NCI-H1092 treated with DMSO at 0.1 percent for 48 hours (cell line): ENCODE measurements around the gene FAM120A.

Source experiments
- DNase-seq: peaks from one replicate; lab custom pipeline; 2025; lab: John Stamatoyannopoulos, UW

FAM120A gene

DNA sequence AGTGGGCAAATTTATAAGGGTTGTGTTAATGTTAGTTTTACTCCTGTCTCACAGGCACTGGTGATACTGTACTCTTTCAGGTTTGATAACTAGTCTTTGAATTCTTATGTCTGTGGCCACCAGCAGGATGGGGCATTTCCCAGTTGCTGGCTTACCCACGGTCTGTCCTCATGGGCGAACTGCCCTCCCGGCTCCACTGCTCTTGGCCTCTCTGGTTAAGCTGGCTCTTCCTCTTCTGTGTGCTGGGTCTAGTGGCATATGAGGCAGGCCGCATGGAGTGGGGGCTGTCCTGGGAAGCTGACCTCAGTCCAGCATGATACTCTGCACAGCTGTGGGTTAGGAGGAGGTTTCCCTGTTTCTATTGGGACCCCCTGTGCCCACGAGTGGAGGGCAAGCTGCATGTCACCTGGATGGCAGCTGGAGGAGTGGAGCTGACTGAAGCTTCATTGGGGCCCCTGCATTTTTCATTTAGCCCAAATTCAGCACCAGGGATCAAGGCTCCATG lies 144.4 kb downstream of the FAM120A start:
- no peak for DNase-seq

DNA sequence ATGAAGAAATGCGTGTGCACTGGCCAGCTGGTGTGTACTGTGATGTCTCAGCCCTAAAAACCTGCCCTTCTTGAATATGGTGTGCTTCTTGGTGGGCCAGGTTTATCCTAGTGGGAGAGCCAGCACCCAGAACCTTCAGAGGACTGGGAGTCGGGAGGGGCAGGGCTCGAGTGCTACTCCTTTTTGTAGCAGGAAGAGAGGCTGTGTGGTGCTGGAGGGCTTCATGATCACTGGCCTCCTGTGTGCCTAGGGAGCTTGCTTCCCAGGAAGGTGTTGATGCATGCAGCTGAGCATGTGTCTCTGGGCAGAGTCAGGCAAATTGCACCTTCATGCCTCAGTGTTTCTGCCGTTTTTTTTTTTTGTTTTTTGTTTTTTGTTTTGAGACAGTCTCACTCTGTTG lies 144.9 kb downstream of the FAM120A start:
- DNase-seq, result no peak

GRCh38 chr9:93597142-93597706 lies 145.7 kb downstream of the FAM120A start:
- no peak for DNase-seq

DNA sequence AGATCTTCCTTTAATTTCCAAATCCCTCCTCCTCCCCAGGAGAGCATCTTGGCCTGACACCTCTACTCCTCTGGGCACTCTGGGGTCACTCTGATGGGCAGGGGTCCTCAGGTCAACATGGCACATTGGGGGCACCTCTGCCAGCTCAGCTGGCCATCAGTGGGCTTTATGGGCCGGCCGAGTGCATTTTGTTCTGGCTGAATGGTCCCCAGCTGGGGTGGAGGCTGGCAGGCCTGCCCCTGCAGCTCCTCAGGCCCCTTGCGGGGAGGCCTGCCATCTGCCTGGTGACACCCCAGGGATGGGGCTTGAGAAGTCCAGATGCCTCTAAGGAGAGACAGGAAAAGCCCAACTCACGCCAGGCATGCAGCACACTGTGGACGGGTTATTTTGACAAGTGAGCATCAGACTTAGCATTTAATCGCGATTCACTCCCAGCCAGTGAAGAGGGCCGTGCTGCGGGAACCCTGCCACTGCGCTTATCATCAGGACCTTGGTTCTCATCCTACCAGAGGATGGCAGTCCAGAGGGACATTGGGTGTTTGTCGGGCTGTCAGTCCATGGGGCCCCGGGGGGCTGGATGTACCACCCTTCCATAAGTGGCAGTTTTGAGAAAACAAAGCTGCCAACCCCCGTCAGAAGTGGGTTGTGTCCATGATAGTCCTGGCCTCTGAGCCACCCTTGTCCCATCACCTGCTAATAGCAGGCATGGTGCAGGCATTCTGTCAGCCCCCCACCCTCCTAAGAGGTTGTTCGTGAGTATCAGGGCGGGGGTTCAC lies 146.6 kb downstream of the FAM120A start:
- no peak for DNase-seq

DNA sequence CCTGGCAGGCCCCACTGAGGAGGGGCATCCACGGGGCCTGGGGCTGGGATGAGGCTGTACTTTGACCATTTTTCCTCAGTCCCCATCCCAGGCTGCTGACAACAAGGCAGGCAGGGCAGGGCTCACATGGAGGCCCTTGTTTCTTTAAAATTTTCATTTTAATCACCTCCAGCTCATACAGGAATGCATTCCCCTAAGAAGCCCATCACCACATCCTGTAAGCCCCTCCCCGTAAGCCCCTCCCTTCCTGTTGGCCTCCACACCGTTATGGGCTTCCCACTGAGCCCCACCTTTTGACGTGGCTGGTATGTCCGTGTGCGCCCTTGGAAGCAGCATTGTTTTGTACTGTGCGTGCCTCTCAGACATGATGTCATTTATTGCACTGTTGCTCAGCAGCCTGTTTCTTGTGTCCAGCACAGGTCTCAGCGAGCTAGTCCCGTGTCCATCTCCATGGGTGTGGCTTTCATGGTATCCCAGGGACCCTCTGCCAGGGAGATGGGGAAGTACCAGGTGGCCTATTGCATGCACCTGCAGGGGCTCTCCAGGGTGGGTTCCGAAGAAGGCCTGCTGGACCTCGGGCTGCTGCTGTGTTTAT lies 147.3 kb downstream of the FAM120A start:
- no peak for DNase-seq

DNA sequence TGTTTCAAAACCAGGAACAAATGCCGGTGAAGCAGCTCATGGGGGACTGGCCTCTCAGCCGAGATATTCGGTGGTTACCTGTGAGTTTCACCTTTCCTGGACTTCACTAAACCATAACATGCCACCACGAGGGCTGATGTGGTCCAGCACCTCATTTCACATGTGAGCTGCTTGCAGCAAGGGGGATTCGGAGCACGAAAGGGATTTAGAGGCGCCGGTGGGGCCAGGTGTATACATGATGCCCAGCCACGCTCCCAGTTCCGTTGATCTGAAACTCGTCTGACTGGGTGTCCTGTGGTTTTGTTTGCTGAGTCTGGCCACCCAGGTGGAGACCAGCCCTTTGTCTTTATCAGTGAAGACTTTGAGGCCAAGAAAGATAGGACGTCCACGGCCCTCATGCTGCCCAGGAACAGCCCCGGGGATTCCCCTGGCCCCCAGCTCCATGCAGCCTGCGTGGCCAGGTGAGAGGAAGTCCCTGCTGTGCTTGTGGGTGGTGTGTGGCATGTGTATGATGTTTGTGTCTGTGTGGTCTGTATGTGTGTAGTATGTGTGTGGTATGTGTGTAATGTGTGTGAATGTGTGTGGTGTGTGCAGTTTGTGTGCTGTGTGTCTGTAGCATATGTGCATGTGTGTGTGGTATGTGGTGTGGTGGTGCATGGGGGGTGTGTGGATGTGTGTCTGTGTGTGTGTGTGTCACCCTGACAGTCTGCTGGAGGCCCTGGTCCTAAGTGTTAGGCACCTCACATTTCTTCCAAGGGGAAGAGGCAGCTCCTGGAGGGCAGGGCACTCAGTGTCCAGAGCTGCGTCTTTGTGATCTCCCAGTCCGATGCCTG lies 148.3 kb downstream of the FAM120A start:
- DNase-seq, result no peak

DNA sequence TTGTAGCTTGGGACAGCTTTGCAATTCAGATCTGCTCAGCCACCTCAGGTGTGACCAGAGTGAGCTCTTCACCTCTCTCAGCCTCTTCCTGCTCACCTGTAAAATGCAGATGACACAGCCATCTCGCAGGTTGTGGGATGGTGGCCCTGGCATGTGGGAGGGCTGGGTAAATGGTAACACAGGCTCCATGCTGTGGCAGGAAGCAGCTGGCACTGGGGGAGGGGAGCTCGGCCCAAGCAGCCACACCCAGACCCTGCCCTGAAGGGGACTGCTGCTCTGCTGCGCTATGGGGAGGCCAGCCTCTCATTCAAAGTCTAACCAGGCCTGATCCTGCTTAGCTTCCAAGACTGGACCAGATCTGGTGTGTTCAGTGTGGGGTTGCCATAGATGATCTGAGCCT lies 149.0 kb downstream of the FAM120A start:
- no peak for DNase-seq

DNA sequence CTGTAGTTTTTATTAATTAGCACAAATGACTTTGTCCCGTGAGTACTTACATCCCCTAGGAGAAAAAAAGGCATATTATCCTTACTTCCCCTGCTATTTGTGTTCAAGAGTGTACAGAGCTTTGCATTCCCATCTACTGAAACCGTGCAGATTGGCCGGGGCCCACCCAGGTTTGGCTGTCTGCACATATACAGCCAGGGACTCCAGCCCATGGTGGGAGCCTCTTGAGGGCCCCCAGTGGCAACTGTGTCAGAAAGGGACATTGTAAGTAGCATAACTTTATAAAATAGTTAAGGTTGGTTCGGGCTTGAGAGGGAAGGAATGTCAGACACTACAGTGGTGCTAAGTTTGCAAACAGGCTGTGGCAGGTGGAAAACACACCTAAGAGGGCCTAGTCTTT lies 149.6 kb downstream of the FAM120A start:
- no peak for DNase-seq

- no peak for DNase-seq
Measured at GRCh38 chr9:93601666-93602065, 150.2 kb downstream of the FAM120A start.

GRCh38 chr9:93603011-93603410 lies 151.5 kb downstream of the FAM120A start:
- DNase-seq, result no peak

DNA sequence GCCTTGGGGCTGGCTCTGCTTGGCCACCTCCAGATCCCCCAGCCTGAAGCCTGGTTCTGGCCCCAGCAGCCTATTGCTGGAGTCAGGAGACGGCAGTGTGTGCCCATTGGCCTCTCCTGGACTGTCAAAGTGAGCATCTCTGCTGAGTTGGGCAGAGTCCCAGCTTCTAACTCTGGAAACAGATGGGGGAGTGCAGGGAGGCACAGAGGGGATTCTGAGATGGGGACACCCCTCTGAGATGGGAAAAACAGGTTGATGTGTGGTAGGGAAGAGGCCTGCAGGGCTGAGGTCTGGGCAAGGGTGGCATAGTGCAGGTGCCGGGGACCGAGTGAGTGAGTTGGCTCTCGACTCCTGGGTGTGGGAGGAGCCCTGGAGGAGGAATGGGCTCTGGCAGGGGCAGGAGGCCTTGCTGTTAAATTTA lies 152.4 kb downstream of the FAM120A start:
- no peak for DNase-seq

DNA sequence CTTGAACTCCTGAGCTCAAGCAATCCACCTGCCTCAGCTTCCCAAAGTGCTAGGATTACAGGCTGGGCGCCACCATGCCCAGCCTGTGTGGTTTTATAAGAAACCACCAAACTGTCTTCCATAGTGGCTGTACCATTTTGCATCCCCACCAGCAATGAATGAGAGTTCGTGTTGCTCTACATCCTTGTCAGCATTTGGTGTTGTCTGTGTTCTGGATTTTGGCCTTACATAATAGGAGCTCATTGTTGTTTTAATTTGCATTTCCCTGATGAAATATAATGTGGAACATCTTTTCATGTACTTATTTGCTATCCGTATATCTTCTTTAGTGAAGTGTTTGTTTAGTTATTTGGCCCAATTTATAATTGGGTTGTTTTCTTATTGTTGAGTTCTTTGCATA lies 154.7 kb downstream of the FAM120A start:
- no peak for DNase-seq

GRCh38 chr9:93610206-93610605 lies 158.7 kb downstream of the FAM120A start:
- DNase-seq, result no peak

DNA sequence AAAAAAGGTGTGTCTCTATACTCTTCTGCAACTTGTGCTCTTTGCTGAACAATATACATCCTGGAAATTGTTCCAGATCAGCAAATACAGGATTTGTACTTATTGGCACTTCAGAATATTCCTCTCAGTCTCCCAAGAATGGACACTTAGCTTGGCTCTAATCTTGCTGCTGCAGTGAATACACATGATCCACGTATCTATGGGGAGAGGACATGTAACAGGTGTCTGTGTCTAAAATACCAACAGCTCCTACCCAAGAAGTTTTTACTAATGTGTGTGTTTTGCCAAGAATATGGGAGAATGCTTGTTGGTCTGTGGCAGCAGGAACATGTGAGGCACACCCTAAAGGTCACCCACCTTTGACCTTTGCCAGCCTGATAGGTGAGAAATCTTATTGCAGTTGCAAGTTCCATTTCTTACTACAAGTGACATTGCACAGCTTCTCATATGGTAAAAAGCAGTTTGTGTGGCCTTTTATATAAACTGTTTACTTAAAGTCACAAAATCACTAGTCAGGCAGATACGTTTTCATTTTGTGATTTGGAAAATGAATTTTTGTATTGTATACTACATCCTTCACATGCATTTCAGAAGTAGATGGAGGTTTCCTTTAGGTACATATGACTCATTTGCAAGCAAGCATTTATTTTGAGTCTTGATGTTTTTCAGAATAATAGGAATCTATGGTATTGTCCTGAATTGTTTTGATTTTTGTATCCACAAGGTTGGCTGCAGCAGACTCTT lies 160.7 kb downstream of the FAM120A start:
- DNase-seq, result no peak

DNA sequence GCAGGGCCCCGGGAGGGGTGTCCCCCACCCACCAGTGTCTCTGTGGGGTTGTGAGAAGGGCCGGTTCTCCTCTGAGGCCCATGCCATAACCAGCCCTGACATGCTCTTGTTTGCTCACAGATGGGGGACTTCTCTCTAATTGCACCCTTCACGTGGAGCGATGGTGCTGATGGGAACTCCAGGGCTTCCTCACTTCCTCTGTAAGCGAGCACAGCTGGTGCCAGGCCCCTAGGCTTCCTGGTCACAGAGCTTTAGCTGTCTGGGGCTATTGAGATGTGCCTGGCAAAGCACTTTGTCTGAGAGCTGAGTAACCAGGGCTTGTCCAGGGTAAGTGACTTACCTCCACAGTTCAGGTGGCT lies 161.3 kb downstream of the FAM120A start:
- DNase-seq, result no peak

DNA sequence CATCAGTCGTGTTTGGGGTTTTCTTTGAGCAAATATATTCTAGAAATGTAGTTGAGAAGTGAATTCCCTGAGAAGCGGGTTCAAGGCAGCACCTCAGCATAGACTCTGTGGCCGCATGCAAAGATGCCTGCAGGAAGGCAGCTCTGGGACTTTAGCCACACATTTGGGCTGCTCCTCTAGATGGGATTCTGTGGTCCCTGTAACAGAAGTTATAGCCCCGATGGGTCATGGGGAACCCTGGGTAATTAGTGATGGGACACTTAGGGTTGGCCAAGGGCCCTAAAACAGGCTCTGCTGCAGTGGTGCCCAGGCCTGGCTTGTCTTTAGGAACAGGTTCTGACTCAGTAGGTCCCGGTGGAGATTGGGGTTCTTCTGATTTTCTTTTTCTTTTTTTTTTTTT lies 161.7 kb downstream of the FAM120A start:
- DNase-seq, result no peak

GRCh38 chr9:93613791-93614190 lies 162.3 kb downstream of the FAM120A start:
- DNase-seq, result no peak

GRCh38 chr9:93614830-93615468 lies 163.5 kb downstream of the FAM120A start:
- DNase-seq, result no peak
